ENCODE results near the gene ARF4.
"Not testable (repeated sequence)": the region's sequence is repeated elsewhere in the genome, so short reads cannot be mapped to it uniquely, and the experiment has no call there.

Gene ARF4

GRCh38 chr3:57597127-57597923, at the start of gene ARF4:
TSS of gene ARF4 (minus strand) at chr3:57597344. CDS start at chr3:57597140, 204 bp downstream.
- DNase-seq (ENCODE audit: low read depth): peak; percentile 100

DNA sequence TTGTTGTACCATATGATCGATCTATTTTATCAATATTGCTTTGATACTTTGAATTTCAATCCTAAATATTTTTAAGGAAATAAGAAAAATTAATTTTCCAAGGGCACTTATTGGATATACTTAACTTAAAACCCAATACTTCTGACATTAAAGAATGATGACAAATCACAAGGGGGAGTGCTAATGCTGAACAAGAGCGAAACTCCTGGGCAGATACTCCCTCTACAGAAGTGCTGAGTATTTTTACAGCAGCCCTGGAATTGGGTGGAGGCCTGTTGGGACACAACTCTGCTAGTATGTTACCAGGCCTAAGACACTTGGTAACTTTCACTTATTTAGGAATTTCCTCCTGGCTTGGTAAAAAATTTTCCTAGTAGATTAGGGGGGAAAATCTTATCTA, 49.6 kb upstream of the ARF4 start:
- DNase-seq (ENCODE audit: low read depth): peak; percentile 64

- no peak for DNase-seq (ENCODE audit: low read depth)
Observed at GRCh38 chr3:57644740-57645139, 47.6 kb upstream of the ARF4 start.

GRCh38 chr3:57637391-57637790, 40.2 kb upstream of the ARF4 start:
- peak; percentile 79 for DNase-seq (ENCODE audit: low read depth)

DNA sequence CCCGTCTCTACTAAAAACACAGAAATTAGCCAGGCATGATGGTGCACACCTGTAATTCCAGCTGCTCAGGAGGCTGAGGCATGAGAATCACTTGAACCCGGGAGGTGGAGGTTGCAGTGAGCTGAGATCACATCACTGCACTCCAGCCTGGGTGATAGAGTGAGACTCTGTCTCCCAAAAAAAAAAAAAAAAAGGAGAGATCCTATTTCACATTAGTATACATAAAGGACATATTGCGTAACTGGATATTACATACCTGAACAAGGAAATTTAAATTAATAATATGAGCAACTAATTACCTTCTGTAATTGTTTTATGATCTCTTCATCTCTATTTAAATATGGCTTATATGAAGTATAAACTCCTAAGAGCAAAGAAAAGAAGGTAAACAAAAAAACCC, 37.1 kb upstream of the ARF4 start:
- not testable (repeated sequence) for DNase-seq (ENCODE audit: low read depth)

GRCh38 chr3:57627976-57628375, 30.8 kb upstream of the ARF4 start:
- DNase-seq (ENCODE audit: low read depth): no peak

- no peak for DNase-seq (ENCODE audit: low read depth)
Observed at GRCh38 chr3:57624801-57625200, 27.7 kb upstream of the ARF4 start.

DNA sequence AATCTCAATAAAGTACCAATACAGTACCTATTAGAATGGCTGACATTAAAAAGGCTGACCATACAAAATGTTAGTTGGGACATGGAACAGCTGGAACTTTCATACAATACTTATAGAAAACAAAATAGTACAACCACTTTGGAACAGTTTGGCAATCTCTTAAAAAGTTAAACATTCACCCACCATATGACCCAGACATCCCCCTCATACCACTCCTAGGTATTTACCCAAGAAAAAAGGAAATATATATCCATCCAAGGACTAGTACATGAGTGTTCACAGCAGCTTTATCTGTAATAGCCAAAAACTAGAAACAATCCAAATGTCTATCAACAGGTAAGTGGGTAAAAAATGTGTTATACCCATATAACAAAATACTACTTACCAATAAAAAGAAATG, 25.2 kb upstream of the ARF4 start:
- DNase-seq (ENCODE audit: low read depth): no peak

DNA sequence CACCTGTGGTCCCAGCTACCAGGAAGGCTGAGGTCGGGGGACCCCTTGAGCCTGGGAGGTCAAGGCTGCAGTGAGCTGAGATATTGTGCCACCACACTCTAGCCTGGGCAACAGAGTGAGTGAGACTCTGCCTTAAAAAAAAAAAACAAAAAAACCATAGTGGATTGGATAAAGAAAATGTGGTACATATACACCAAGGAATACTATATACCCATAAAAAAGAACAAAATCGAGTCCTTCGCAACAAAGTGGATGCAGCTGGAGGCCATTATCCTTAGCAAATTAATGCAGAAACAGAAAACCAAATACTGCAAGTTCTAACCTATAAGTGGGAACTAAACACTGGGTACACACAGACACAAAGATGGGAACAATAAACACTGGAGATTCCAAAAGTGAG, 20.6 kb upstream of the ARF4 start:
- DNase-seq (ENCODE audit: low read depth): no peak

- no peak for DNase-seq (ENCODE audit: low read depth)
Observed at GRCh38 chr3:57616233-57616632, 19.1 kb upstream of the ARF4 start.

DNA sequence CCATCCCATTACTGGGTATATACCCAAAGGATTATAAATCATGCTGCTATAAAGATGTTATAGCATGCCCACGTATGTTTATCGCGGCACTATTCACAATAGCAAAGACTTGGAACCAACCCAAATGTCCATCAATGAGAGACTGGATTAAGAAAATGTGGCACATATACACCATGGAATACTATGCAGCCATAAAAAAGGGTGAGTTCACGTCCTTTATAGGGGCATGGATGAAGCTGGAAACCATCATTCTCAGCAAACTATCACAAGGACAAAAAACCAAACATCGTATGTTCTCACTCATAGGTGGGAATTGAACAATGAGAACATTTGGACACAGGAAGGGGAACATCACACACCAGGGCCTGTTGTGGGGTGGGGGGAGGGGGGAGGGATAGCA, 14.7 kb upstream of the ARF4 start:
- not testable (repeated sequence) for DNase-seq (ENCODE audit: low read depth)

GRCh38 chr3:57605683-57606082, 8.5 kb upstream of the ARF4 start:
- DNase-seq (ENCODE audit: low read depth): no peak

- DNase-seq (ENCODE audit: low read depth): no peak
Observed at GRCh38 chr3:57604971-57605370, 7.8 kb upstream of the ARF4 start.

- no peak for DNase-seq (ENCODE audit: low read depth)
Observed at GRCh38 chr3:57600195-57600594, 3.1 kb upstream of the ARF4 start.

- DNase-seq (ENCODE audit: low read depth): no peak
Observed at GRCh38 chr3:57598765-57599360, 1.7 kb upstream of the ARF4 start.

DNA sequence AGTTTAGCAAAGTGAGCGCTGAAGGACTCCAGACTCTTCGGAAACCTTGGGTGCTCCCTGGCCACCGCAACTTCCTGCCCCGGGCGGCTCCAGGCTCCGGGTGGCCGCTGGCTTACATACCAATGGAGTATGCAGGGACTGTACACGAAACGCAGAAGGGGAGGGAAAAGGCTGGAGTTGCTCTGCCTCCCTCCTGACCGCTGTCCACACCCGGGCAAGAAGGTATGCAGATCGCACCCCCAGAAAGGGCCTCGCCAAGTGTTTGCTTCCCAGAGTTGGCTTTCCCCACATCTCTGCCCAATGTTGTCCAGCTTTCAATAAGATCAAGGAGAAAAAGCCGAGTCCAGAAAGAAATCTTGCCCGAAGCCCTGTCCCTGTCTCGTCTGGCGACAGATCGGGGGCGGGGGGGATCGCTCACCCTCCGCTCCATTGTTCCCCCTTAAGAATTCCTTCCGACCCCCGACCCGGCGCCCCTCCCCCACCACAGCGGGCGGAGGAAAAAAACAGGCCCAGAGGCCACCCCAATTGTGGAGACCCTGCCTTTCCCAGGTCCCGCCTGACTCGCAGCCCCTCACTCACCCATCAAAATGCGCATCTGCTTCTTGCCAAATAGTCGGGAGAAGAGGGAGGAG, 533 bp downstream of the ARF4 start:
- peak; percentile 97 for DNase-seq (ENCODE audit: low read depth)

DNA sequence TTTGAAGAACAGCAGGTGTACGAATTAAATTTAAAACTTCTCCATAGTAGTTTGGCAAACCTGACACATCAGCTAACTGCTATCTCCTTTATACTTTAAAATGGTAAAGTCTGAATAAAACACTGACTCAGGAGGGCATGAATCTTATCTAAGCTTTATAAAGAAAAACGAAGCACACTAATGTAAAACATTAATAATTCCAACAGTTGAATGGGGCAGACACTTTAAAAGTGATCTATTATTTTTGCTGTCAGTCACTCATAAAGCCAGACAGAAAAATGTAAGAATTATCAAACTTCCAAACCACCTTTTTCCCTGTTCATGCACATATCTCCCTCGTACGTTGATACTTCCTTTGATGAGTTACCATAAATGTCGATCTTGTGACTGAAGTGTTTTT, 2.6 kb downstream of the ARF4 start:
- no peak for DNase-seq (ENCODE audit: low read depth)

DNA sequence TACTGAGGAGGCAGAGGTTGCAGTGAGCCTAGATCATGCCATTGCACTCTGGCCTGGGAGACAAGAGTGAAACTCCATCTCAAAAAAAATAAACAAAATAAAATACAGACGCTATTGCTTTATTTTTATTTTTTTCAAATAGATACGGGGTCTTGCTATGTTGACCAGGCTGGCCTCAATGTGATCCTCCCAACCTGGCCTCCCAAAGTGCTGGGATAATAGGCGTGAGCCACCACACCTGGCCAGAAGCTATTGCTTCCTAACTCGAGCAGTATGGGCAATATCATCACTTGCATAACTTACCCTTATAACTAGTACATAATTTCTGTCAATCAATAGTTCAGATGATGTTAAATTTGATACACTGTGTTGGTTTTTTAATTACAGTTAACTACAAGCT, 3.0 kb downstream of the ARF4 start:
- DNase-seq (ENCODE audit: low read depth): no peak

- DNase-seq (ENCODE audit: low read depth): no peak
Observed at GRCh38 chr3:57592306-57592705, 4.8 kb downstream of the ARF4 start.

- DNase-seq (ENCODE audit: low read depth): no peak
Observed at GRCh38 chr3:57587905-57588304, 9.2 kb downstream of the ARF4 start.

DNA sequence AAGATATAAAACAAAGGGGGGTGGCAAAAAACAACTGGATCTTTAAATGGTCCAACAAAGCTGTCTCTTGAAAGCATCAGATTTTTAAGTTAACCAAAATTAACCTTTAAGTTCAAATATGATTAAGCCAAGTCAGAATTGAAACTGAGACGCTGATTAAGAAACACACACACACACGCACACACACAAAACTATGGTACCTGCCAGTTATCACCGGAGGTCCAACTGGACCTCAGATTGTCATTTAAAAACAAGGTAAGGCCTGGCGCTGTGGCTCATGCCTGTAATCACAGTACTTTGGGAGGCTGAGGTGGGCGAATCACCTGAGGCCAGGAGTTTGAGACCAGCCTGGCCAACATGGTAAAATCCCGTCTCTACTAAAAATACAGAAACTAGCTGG, 10.4 kb downstream of the ARF4 start:
- no peak for DNase-seq (ENCODE audit: low read depth)

GRCh38 chr3:57583544-57583943, 13.6 kb downstream of the ARF4 start:
- DNase-seq (ENCODE audit: low read depth): no peak

GRCh38 chr3:57582474-57583168, 14.5 kb downstream of the ARF4 start:
- no peak for DNase-seq (ENCODE audit: low read depth)
